Neural crest cell (in vitro differentiated cells): ENCODE measurements around the gene TSPAN15. TPM values are rescaled to one million over a fixed set of nuclear protein-coding genes. Genes with fewer than 3 reads are reported as not detected.

Source experiments
- DNase-seq: peaks from one replicate; pipeline ENCODE4 v3.0.0; 2021; ENCODE audit warnings: low read depth, mixed read lengths, low spot score
- H3K27ac Mint-ChIP-seq: one replicate; pipeline ENCODE4 v1.8.0; 2021; ENCODE audit warnings: mild to moderate bottlenecking, mixed read lengths; ENCODE audit not compliant: unreplicated experiment
- H3K27me3 Mint-ChIP-seq: 2 replicates; pipeline ENCODE4 v1.8.0; 2021; ENCODE audit warnings: low read depth, mild to moderate bottlenecking, mixed read lengths
- H3K36me3 Mint-ChIP-seq: 2 replicates; pipeline ENCODE4 v1.8.0; 2021; ENCODE audit warnings: low read depth, mild to moderate bottlenecking, mixed read lengths
- H3K4me1 Mint-ChIP-seq: 2 replicates; pipeline ENCODE4 v1.8.0; 2021; ENCODE audit warnings: mixed read lengths
- H3K4me3 Mint-ChIP-seq: one replicate; pipeline ENCODE4 v1.8.0; 2021; ENCODE audit warnings: mild to moderate bottlenecking, mixed read lengths
- H3K9me3 Mint-ChIP-seq: 2 replicates; pipeline ENCODE4 v1.8.0; 2021; ENCODE audit warnings: mixed read lengths
- total RNA-seq: library from RNA; stranded (reverse); gene quantifications from 2 replicates; pipeline ENCODE4 v1.2.1, GENCODE V29; 2021
- TF ChIP-seq, protein P1 (sequence below): fragments of 200-600 bp; sonication (generic); conservative IDR thresholded peaks from 2 replicates; pipeline ENCODE4 v1.5.0; 2021; ENCODE audit warnings: antibody characterized with exemption, mild to moderate bottlenecking

TSPAN15 gene
- total RNA-seq, 1 donor from 2014 or later = 12.3 TPM

DNA sequence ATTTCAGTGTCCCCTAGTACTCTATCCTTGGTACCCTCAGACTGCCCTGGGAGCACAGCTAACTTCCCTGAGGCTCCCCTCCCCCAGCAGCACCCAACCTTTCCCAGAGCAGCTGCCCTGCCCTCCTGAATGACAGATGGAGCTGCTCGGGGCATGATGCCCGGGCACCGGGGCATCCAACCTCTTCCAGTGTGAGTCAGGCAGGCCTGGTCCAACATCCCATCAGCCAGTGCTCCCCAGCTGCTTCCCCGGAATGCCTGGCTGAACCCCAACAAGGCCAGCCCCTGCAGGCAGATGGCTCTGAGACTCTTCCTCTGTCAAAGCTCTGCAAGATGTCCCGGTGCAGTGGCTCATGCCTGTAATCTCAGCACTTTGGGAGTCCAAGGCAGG is 11.9 kb upstream of the TSPAN15 start:
- H3K9me3 Mint-ChIP-seq = peaks cover 4% of the 10 kb centered on the region
- no peak for DNase-seq
- H3K36me3 Mint-ChIP-seq = no peaks in the 10 kb centered on the region
- H3K27me3 Mint-ChIP-seq = no peaks in the 10 kb centered on the region
- H3K4me1 Mint-ChIP-seq = peaks cover 21% of the 10 kb centered on the region
- H3K27ac Mint-ChIP-seq = no peak overlapping the region
- no peak overlapping the region for H3K4me3 Mint-ChIP-seq
- TF ChIP-seq, protein P1, sequence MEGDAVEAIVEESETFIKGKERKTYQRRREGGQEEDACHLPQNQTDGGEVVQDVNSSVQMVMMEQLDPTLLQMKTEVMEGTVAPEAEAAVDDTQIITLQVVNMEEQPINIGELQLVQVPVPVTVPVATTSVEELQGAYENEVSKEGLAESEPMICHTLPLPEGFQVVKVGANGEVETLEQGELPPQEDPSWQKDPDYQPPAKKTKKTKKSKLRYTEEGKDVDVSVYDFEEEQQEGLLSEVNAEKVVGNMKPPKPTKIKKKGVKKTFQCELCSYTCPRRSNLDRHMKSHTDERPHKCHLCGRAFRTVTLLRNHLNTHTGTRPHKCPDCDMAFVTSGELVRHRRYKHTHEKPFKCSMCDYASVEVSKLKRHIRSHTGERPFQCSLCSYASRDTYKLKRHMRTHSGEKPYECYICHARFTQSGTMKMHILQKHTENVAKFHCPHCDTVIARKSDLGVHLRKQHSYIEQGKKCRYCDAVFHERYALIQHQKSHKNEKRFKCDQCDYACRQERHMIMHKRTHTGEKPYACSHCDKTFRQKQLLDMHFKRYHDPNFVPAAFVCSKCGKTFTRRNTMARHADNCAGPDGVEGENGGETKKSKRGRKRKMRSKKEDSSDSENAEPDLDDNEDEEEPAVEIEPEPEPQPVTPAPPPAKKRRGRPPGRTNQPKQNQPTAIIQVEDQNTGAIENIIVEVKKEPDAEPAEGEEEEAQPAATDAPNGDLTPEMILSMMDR = no peak

DNA sequence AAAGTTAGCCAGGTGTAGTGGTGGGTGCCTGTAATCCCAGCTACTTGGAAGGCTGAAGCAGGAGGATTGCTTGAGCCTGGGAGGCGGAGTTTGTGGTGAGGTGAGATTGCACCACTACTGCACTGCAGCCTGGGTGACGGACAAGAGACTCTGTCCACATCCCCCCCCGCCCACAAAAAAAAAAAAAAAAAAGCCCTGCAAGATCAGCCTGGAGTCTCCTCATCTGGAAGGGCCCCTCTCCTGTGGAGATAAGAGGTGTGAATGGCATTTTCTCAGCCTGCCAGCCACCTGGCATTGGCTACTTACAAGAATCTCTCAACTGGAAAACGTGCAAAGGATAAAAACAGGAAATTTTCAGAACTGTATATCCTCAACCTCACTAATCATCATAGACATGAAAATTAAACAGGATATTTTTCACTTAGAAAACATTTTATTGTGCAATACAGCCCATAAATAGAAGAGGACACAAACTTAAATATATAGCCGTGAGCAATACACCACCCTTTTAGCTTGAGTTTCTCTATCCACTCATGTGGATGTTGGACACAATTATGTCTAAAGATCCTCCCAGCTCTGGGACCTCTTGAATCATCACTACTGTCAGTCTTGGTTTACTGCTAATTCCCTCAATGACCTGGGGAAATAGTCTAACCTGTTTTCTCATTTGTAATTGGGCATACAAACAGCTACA is 11.3 kb upstream of the TSPAN15 start:
- TF ChIP-seq, protein P1 = no peak
- Mint-ChIP-seq H3K27ac (no peak overlapping the region), H3K9me3 (peaks cover 3% of the 10 kb centered on the region), H3K36me3 (no peaks in the 10 kb centered on the region), H3K4me3 (no peak overlapping the region), H3K4me1 (peaks cover 21% of the 10 kb centered on the region), H3K27me3 (no peaks in the 10 kb centered on the region)
- DNase-seq = no peak

DNA sequence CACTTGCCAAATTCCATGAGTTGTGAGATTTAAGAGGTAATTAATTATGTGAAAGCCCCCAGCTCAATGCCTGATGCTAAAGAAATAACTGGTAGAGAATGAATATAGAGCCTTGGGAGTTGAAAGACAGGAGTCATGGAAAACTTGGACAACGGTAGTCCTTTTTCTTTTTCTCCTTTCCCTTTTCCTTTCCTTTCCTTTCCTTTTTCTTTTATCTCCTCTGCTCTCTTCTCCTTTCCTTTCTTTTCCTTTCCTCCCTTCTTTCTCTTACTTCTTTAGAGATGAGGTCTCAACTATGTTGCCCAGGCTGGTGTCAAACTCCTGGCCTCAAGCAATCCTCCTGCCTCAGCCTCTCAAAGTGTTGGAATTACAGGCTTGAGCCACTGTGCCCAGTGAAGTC is 7.9 kb upstream of the TSPAN15 start:
- no peaks in the 10 kb centered on the region for H3K27me3 Mint-ChIP-seq
- no peak for DNase-seq
- H3K36me3 Mint-ChIP-seq = no peaks in the 10 kb centered on the region
- H3K4me1 Mint-ChIP-seq = peaks cover 18% of the 10 kb centered on the region
- no peak overlapping the region for H3K27ac Mint-ChIP-seq
- TF ChIP-seq, protein P1 = no peak
- no peaks in the 10 kb centered on the region for H3K9me3 Mint-ChIP-seq
- H3K4me3 Mint-ChIP-seq = no peak overlapping the region

DNA sequence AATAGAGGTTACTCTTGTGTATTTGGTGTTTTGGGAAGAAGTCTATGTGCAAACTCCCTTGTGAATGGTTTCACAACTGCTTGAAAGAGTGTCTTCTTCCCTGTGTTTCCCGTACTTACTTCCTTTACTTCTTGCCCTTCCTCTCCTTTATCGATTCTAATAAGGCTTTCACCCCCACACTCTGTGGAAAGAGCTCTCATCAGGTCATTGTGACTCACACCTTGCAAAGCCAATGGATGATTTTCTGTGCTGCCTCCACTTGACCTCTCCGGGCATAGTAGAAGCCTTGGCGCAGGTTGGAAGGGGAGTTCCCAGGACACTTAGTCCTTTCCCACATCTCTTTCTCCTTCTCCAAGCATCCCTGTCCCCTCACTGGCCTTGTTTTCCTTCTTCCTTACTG is 6.2 kb upstream of the TSPAN15 start:
- H3K9me3 Mint-ChIP-seq = no peaks in the 10 kb centered on the region
- no peak for DNase-seq
- TF ChIP-seq, protein P1 = no peak
- no peaks in the 10 kb centered on the region for H3K27me3 Mint-ChIP-seq
- H3K4me1 Mint-ChIP-seq = peaks cover 20% of the 10 kb centered on the region
- no peak overlapping the region for H3K27ac Mint-ChIP-seq
- H3K36me3 Mint-ChIP-seq = no peaks in the 10 kb centered on the region
- no peak overlapping the region for H3K4me3 Mint-ChIP-seq

DNA sequence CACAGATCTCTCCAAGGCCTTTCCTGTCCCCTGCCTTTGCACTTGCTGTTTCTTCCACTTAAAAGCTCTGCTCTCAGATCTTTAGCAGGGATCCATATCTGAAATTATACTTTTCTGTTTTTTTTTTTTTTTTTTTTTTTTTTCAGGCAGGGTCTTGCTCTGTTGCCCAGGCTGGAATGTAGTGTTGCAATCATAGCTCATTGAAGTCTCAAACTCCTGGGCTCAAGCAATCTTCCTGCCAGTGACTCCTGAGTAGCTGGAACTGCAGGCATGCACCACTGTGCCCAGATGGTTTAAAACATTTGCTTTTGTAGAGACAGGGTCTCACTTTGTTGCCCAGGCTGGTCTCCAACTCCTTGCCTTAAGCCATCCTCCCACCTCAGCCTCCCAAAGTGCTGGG is 5.0 kb upstream of the TSPAN15 start:
- no peak overlapping the region for H3K4me3 Mint-ChIP-seq
- no peak for DNase-seq
- no peak overlapping the region for H3K27ac Mint-ChIP-seq
- no peaks in the 10 kb centered on the region for H3K36me3 Mint-ChIP-seq
- no peaks in the 10 kb centered on the region for H3K9me3 Mint-ChIP-seq
- H3K27me3 Mint-ChIP-seq = no peaks in the 10 kb centered on the region
- TF ChIP-seq, protein P1 = no peak
- peaks cover 16% of the 10 kb centered on the region for H3K4me1 Mint-ChIP-seq
